Fibroblast of lung (primary cell): ENCODE results near the gene FZD2. TPM values are rescaled to one million over a fixed set of nuclear protein-coding genes. Genes with fewer than 3 reads are reported as not detected.
A peak's percentile ranks its signal among the peaks of the same experiment; 100 is the strongest.

ENCODE experiments used
- DNase-seq, 2 donors: peaks; one replicate each; pipeline versions ENCODE4 v3.0.0 to v3.0.0-alpha.2; 2010; ENCODE audit warnings: low read depth in 2 of 2
- H2AFZ ChIP-seq: 2 replicates; pipeline ENCODE4 v1.5.1; 2012; ENCODE audit warnings: low read length, control low read depth, inconsistent platforms
- H3K27ac ChIP-seq: 2 replicates; pipeline ENCODE4 v1.5.1; 2011; ENCODE audit warnings: low read length, control low read depth; ENCODE audit not compliant: insufficient read depth
- H3K27me3 ChIP-seq: 2 replicates; pipeline ENCODE4 v1.5.1; 2011; ENCODE audit warnings: mild to moderate bottlenecking, low read length; ENCODE audit not compliant: control insufficient read depth, insufficient read depth
- H3K36me3 ChIP-seq: 2 replicates; pipeline ENCODE4 v1.5.1; 2011; ENCODE audit warnings: low read length; ENCODE audit not compliant: control insufficient read depth, insufficient read depth
- H3K4me1 ChIP-seq: 2 replicates; pipeline ENCODE4 v1.5.1; 2011; ENCODE audit warnings: low read length; ENCODE audit not compliant: control insufficient read depth, insufficient read depth; ENCODE audit errors: extremely low read depth
- H3K4me2 ChIP-seq: 2 replicates; pipeline ENCODE4 v1.5.1; 2011; ENCODE audit warnings: low read length, control low read depth; ENCODE audit not compliant: insufficient read depth; ENCODE audit errors: extremely low read depth
- H3K4me3 ChIP-seq, 4 experiments: fragments of 200-600 bp in 1 of 4; sonication (generic) in 1 of 4; replicated peaks in 1 of 4; 2 replicates each; pipeline ENCODE4 v1.5.1; 2011 to 2016; ENCODE audit warnings: low read length in 4 of 4, low read depth in 3 of 4, mild to moderate bottlenecking in 3 of 4, control low read depth in 2 of 4, inconsistent platforms in 1 of 4, mixed read lengths in 1 of 4; ENCODE audit not compliant: insufficient read depth in 1 of 4; ENCODE audit errors: control extremely low read depth in 1 of 4
- H3K79me2 ChIP-seq: 2 replicates; pipeline ENCODE4 v1.5.1; 2012; ENCODE audit warnings: mild to moderate bottlenecking, low read length, inconsistent platforms; ENCODE audit not compliant: control insufficient read depth, insufficient read depth
- H3K9ac ChIP-seq: 2 replicates; pipeline ENCODE4 v1.5.1; 2011; ENCODE audit warnings: mild to moderate bottlenecking, low read length, control low read depth; ENCODE audit not compliant: insufficient read depth
- H3K9me3 ChIP-seq: 2 replicates; pipeline ENCODE4 v1.5.1; 2012; ENCODE audit warnings: low read depth, low read length; ENCODE audit not compliant: control insufficient read depth, insufficient read depth
- H4K20me1 ChIP-seq: 2 replicates; pipeline ENCODE4 v1.5.1; 2011; ENCODE audit warnings: low read length; ENCODE audit not compliant: control insufficient read depth, insufficient read depth; ENCODE audit errors: extremely low read depth
- CTCF ChIP-seq, 2 donors: IDR thresholded peaks in 1 of 2; conservative IDR thresholded peaks in 1 of 2; 1 replicate in 1 of 2; 2 replicates in 1 of 2; pipeline ENCODE4 v1.5.1; 2011 to 2012; ENCODE audit warnings: low read length in 2 of 2, control low read depth in 1 of 2, inconsistent platforms in 1 of 2, low read depth in 1 of 2, mild to moderate bottlenecking in 1 of 2
- EZH2 ChIP-seq: IDR thresholded peaks from 2 replicates; pipeline ENCODE4 v1.5.1; 2012; ENCODE audit warnings: low read length, control low read depth, mild to moderate bottlenecking; ENCODE audit errors: missing control alignments
- polyA plus RNA-seq, 2 donors: library from polyadenylated mRNA; depleted of rRNA in 1 of 2; stranded (reverse) in 1 of 2; unstranded in 1 of 2; fragments of >200 nt; gene quantifications; 2 replicates each; pipeline ENCODE4 v1.2.1, GENCODE V29; 2011 to 2012; ENCODE audit warnings: missing spikeins in 1 of 2
- total RNA-seq: library from RNA; depleted of rRNA; stranded (reverse); fragments of >200 nt; gene quantifications from 2 replicates; pipeline ENCODE4 v1.2.1, GENCODE V29; 2014

FZD2 gene
- total and polyA plus RNA-seq, 2 donors (not counting 1 experiment from before 2014, with no cell fraction given): 20.3 to 23.2 TPM

GRCh38 chr17:44559634-44560554 is 2.6 kb downstream of the FZD2 start:
- Histone ChIP-seq H3K4me3 (peak overlapping the region; percentile 48 to 88 (median 65)), H4K20me1 (no peaks in the 10 kb centered on the region), H3K9ac (no peak overlapping the region), H2AFZ (no peak overlapping the region), H3K9me3 (peaks cover 2% of the 10 kb centered on the region), H3K27ac (no peak overlapping the region), H3K36me3 (peaks cover 5% of the 10 kb centered on the region), H3K4me2 (peak overlapping the region; percentile 77), H3K4me1 (peaks cover 8% of the 10 kb centered on the region), H3K27me3 (no peaks in the 10 kb centered on the region), H3K79me2 (peaks cover 21% of the 10 kb centered on the region)
- TF ChIP-seq EZH2: no peak
- no peak for TF ChIP-seq CTCF (conservative IDR thresholded peaks at IDR 0.05 in 1 of 2, IDR thresholded peaks at IDR 0.05 in 1 of 2; ENCODE audit: low read depth in 1 of 2, low read length in 2 of 2)
- peak in 1 of 2 donors; percentile 51 for DNase-seq

- peaks cover 2% of the 10 kb centered on the region for H3K4me1 ChIP-seq
- H3K9ac ChIP-seq: no peak overlapping the region
- H3K9me3 ChIP-seq: peaks cover 2% of the 10 kb centered on the region
- H3K36me3 ChIP-seq: peaks cover 5% of the 10 kb centered on the region
- no peak overlapping the region for H3K27ac ChIP-seq
- H3K27me3 ChIP-seq: no peaks in the 10 kb centered on the region
- H3K79me2 ChIP-seq: peaks cover 21% of the 10 kb centered on the region
- H4K20me1 ChIP-seq: no peaks in the 10 kb centered on the region
- H2AFZ ChIP-seq: no peak overlapping the region
- peak overlapping the region; percentile 15 for H3K4me2 ChIP-seq
- no peak for TF ChIP-seq CTCF (conservative IDR thresholded peaks at IDR 0.05 in 1 of 2, IDR thresholded peaks at IDR 0.05 in 1 of 2; ENCODE audit: low read depth in 1 of 2, low read length in 2 of 2)
- no peak for TF ChIP-seq EZH2
- no peak for DNase-seq
- H3K4me3 ChIP-seq: peak overlapping the region in 2 of 4 experiments; percentile 73 to 88
Observed at GRCh38 chr17:44561237-44561623, 3.9 kb downstream of the FZD2 start.

- no peaks in the 10 kb centered on the region for H3K4me1 ChIP-seq
- H3K27me3 ChIP-seq: no peaks in the 10 kb centered on the region
- DNase-seq: no peak
- H3K79me2 ChIP-seq: peaks cover 6% of the 10 kb centered on the region
- no peak overlapping the region for H3K27ac ChIP-seq
- no peak overlapping the region for H3K4me3 ChIP-seq
- no peak for TF ChIP-seq CTCF (conservative IDR thresholded peaks at IDR 0.05 in 1 of 2, IDR thresholded peaks at IDR 0.05 in 1 of 2; ENCODE audit: low read depth in 1 of 2, low read length in 2 of 2)
- no peak for TF ChIP-seq EZH2
- H3K36me3 ChIP-seq: no peaks in the 10 kb centered on the region
- H4K20me1 ChIP-seq: no peaks in the 10 kb centered on the region
- H3K9me3 ChIP-seq: no peaks in the 10 kb centered on the region
- H2AFZ ChIP-seq: no peak overlapping the region
- H3K4me2 ChIP-seq: no peak overlapping the region
- no peak overlapping the region for H3K9ac ChIP-seq
Observed at GRCh38 chr17:44564429-44564828, 7.1 kb downstream of the FZD2 start.
